Muscle of leg (tissue), 11 donors: ENCODE results near the gene MIP. TPM values are rescaled to one million over a fixed set of nuclear protein-coding genes. Genes with fewer than 3 reads are reported as not detected.

ENCODE experiments used
- DNase-seq: peaks from one replicate; pipeline ENCODE4 v3.0.0; 2013
- H3K27ac ChIP-seq: one replicate; pipeline ENCODE4 v1.5.1; 2013; ENCODE audit warnings: mild to moderate bottlenecking, low read length, control low read depth
- H3K27me3 ChIP-seq: one replicate; pipeline ENCODE4 v1.6.1; 2013; ENCODE audit warnings: low read length; ENCODE audit not compliant: control insufficient read depth, insufficient read depth
- H3K36me3 ChIP-seq: one replicate; pipeline ENCODE4 v1.6.1; 2013; ENCODE audit warnings: low read length; ENCODE audit not compliant: control insufficient read depth, insufficient read depth
- H3K4me1 ChIP-seq: one replicate; pipeline ENCODE4 v1.6.1; 2013; ENCODE audit warnings: low read length; ENCODE audit not compliant: control insufficient read depth, insufficient read depth
- H3K4me3 ChIP-seq: one replicate; pipeline ENCODE4 v1.5.1; 2013; ENCODE audit warnings: low read length, control low read depth
- H3K9me3 ChIP-seq: replicated peaks from 2 replicates; pipeline ENCODE4 v1.6.1; 2013; ENCODE audit warnings: low read depth, low read length; ENCODE audit not compliant: control insufficient read depth
- WGBS: methylation state at CpG from one replicate; pipeline ENCODE4 v1.1.5; 2013; ENCODE audit warnings: missing lambda C conversion rate; ENCODE audit not compliant: insufficient coverage; 5-methylcytosine and 5-hydroxymethylcytosine counted together
- polyA plus RNA-seq, 8 donors: library from polyadenylated mRNA; unstranded; fragments of 120-200 nt; gene quantifications; one replicate each; pipeline versions ENCODE4 v1.2.1 to v1.2.3, GENCODE V29; 2013; ENCODE audit warnings: inconsistent platforms in 1 of 8, low replicate concordance in 1 of 8; ENCODE audit not compliant: insufficient read length in 8 of 8, insufficient read depth in 1 of 8
- total RNA-seq: library from RNA; stranded (reverse); fragments of 120-200 nt; gene quantifications from one replicate; pipeline ENCODE4 v1.2.4, GENCODE V29; 2013

The MIP gene
- total and polyA plus RNA-seq, 9 donors: 0.09 to 0.36 (median 0.18) TPM; not detected in 5

- peak; percentile 88 for DNase-seq
- 16% methylated on average over 59 of the region's 59 CpGs for WGBS
- Histone ChIP-seq H3K27ac (no peak within 1 kb of the TSS), H3K36me3 (no peaks in the 10 kb centered on the region), H3K4me1 (peaks cover 16% of the 10 kb centered on the region), H3K27me3 (peaks cover 50% of the 10 kb centered on the region), H3K9me3 (no peaks in the 10 kb centered on the region), H3K4me3 (peak within 1 kb of the TSS; percentile 52)
Observed at GRCh38 chr12:56488041-56488955, 33.8 kb upstream of the MIP start, which contains the start of gene GLS2. Gene GLS2 (minus strand): TSS chr12:56488161. CDS start chr12:56488118, 43 bp downstream.

- WGBS: 2% methylated on average over 37 of the region's 44 CpGs
- Histone ChIP-seq H3K36me3 (no peaks in the 10 kb centered on the region), H3K4me3 (peak overlapping the region; percentile 52), H3K4me1 (peaks cover 16% of the 10 kb centered on the region), H3K9me3 (no peaks in the 10 kb centered on the region), H3K27me3 (peaks cover 50% of the 10 kb centered on the region), H3K27ac (no peak overlapping the region)
- peak; percentile 20 for DNase-seq
Observed at GRCh38 chr12:56487448-56488040, 33.1 kb upstream of the MIP start.

- Histone ChIP-seq H3K4me1 (peaks cover 16% of the 10 kb centered on the region), H3K4me3 (no peak overlapping the region), H3K36me3 (no peaks in the 10 kb centered on the region), H3K27me3 (peaks cover 48% of the 10 kb centered on the region), H3K27ac (no peak overlapping the region), H3K9me3 (no peaks in the 10 kb centered on the region)
- 75% methylated on average over 9 of the region's 12 CpGs for WGBS
- no peak for DNase-seq
Observed at GRCh38 chr12:56486694-56487093, 32.2 kb upstream of the MIP start.

GRCh38 chr12:56484566-56484965 is 30.1 kb upstream of the MIP start:
- Histone ChIP-seq H3K27ac (no peak overlapping the region), H3K4me1 (peaks cover 16% of the 10 kb centered on the region), H3K27me3 (peaks cover 35% of the 10 kb centered on the region), H3K36me3 (no peaks in the 10 kb centered on the region), H3K9me3 (no peaks in the 10 kb centered on the region), H3K4me3 (no peak overlapping the region)
- WGBS: no CpG with 5 or more reads among the region's 1 CpG
- DNase-seq: no peak

- DNase-seq: no peak
- no peaks in the 10 kb centered on the region for H3K9me3 ChIP-seq
- no peak overlapping the region for H3K4me3 ChIP-seq
- no peaks in the 10 kb centered on the region for H3K27me3 ChIP-seq
- no peaks in the 10 kb centered on the region for H3K4me1 ChIP-seq
- no peak overlapping the region for H3K27ac ChIP-seq
- 96% methylated on average over 4 of the region's 7 CpGs for WGBS
- H3K36me3 ChIP-seq: no peaks in the 10 kb centered on the region
Observed at GRCh38 chr12:56479625-56480024, 25.2 kb upstream of the MIP start.

GRCh38 chr12:56477521-56478225 is 23.2 kb upstream of the MIP start:
- H3K27me3 ChIP-seq: no peaks in the 10 kb centered on the region
- H3K27ac ChIP-seq: no peak overlapping the region
- H3K36me3 ChIP-seq: peaks cover 5% of the 10 kb centered on the region
- H3K4me1 ChIP-seq: no peaks in the 10 kb centered on the region
- DNase-seq: no peak
- H3K9me3 ChIP-seq: no peaks in the 10 kb centered on the region
- H3K4me3 ChIP-seq: no peak overlapping the region
- WGBS: 69% methylated on average over 2 of the region's 6 CpGs

- DNase-seq: no peak
- Histone ChIP-seq H3K27me3 (no peaks in the 10 kb centered on the region), H3K4me1 (no peaks in the 10 kb centered on the region), H3K4me3 (no peak overlapping the region), H3K9me3 (no peaks in the 10 kb centered on the region), H3K27ac (no peak overlapping the region), H3K36me3 (peaks cover 5% of the 10 kb centered on the region)
- WGBS: 83% methylated on average over 1 of the region's 1 CpG
Observed at GRCh38 chr12:56476972-56477432, 22.5 kb upstream of the MIP start.

GRCh38 chr12:56476143-56476542 is 21.7 kb upstream of the MIP start:
- Histone ChIP-seq H3K4me1 (no peaks in the 10 kb centered on the region), H3K27ac (no peak overlapping the region), H3K27me3 (no peaks in the 10 kb centered on the region), H3K9me3 (no peaks in the 10 kb centered on the region), H3K4me3 (no peak overlapping the region), H3K36me3 (peaks cover 5% of the 10 kb centered on the region)
- no peak for DNase-seq
- WGBS: 87% methylated on average over 6 of the region's 6 CpGs

- no peak for DNase-seq
- Histone ChIP-seq H3K36me3 (peaks cover 12% of the 10 kb centered on the region), H3K4me1 (peaks cover 7% of the 10 kb centered on the region), H3K27ac (no peak overlapping the region), H3K9me3 (no peaks in the 10 kb centered on the region), H3K27me3 (no peaks in the 10 kb centered on the region), H3K4me3 (no peak overlapping the region)
- WGBS: 88% methylated on average over 7 of the region's 9 CpGs
Observed at GRCh38 chr12:56474389-56474788, 19.9 kb upstream of the MIP start.
